GM19324 (cell line): ENCODE measurements around the gene SPINDOC.
"Not testable (repeated sequence)": the region's sequence is repeated elsewhere in the genome, so short reads cannot be mapped to it uniquely, and the experiment has no call there.

ENCODE experiments used
- ATAC-seq: cut with Tn5 transposase; IDR thresholded peaks from one replicate; pipeline ENCODE4 v1.9.1; 2021; ENCODE audit warnings: mild to moderate bottlenecking, moderate library complexity; ENCODE audit not compliant: unreplicated experiment, low FRiP score

SPINDOC gene

DNA sequence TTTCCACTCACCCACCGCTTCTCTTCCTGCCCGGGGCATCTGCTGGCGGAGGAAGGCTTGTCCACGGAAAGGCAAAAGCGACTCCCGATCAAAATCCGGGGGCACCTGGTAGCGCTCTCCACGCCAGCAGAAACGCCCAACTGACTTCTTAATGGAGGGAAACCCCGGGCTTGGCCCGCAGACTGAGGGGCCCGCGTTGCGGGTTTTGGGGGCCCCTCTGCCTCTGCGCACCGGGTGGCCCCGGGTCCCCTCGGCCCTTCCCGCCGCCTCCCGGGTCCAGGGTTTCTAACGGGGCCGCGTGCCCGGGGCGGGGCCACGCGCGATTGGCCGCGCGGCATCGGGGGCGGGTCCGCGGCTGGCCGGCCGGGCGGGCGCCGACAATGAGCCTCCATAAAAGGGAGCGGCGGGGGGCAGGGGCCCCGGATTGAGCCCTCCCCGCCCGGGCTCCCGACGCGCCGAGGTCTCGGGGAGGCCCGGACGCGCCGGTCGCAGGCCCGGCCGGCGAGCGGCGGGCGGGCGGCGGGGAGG, at the start of gene SPINDOC:
SPINDOC (plus strand) TSS at position 422 of the 528 bp plus-strand sequence. CDS start 231 bp downstream, outside the sequence.
- peak; percentile 76 for ATAC-seq

GRCh38 chr11:63763496-63764339, 49.5 kb upstream of the SPINDOC start:
- ATAC-seq, result no peak

- ATAC-seq, result no peak
Observed at GRCh38 chr11:63764340-63764678, 48.9 kb upstream of the SPINDOC start.

DNA sequence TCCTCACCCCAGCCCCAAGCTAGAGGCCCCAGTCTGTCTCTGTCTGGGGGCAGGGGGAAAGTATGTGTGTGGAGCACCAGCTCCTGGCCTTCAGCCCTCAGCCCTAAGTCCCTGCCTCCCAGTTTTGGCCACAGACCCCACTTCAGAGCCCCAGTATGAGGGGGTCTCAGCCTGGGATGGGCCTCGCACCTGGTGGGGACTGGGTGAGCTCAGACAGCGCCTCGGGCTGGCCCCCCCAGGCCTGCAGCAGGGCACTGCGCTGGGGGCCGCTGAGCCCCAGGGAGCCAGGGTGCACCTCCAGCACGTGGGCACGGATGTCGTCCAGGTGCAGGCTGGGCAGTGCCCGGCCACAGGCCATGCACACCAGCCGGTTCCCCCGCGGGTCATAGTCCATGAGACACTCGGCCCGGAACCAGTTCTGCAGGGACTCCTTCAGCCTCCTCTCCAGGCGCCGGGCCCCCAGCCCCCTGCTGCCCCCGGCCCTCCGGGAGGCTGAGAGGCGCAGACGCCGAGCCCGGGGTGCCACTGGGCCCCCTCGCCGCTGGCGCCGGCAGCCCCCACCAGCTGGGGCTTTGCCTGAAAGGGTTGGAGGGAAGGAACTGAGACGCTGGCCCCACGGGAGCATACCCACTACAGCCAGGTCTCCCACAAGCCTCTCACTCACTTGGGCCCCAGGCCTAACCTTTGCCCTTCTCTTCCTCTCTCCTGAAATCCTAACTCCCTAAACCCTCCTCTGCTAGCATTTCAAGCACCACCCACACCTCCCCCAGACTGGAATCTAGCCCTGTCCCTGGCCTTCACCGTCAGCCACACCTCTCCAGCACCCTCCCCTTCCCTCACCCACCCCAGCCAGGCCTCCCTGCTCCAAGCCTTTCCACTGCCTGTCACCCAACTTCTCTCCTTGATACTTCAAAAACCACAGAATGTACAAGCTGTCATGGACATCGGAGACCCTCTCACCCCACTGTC, 48.3 kb upstream of the SPINDOC start:
- no peak for ATAC-seq

- ATAC-seq, result no peak
Observed at GRCh38 chr11:63765688-63766241, 47.5 kb upstream of the SPINDOC start.

GRCh38 chr11:63766531-63767235, 46.6 kb upstream of the SPINDOC start:
- no peak for ATAC-seq

GRCh38 chr11:63767267-63767564, 46.0 kb upstream of the SPINDOC start:
- ATAC-seq, result no peak

DNA sequence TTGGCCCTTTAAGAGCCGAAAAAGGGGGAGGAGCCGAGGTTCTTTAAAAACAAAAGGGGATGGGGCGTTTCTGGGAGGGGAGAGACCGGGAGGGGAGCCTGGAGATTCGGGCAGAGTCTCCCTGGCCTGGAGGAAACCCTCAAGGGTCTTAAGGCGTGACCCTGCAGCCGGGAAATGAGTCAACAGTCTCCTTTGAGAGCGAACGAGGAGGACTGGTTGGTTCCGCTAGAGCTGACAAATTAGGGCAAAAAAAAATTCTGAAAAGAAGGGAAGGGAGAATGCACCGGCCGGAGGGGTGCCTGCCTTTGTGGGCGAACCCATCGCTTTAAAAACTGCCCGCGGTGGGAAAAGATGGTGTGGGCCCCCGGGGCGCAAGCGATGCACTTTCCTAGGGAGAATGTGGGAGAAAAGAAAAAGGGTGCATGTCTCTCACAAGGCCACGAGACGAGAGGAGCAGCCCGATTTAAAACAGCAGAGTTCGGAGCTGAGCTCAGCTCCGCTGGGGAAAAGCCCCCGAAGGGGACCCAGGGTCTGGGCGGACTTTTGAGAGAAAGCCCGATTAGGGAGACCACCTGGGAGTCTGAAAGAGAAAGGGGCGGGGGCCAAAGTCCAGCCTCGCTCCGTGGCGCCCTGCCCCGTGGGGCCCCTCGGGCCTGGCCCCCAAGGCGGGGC, 45.6 kb upstream of the SPINDOC start:
- no peak for ATAC-seq

DNA sequence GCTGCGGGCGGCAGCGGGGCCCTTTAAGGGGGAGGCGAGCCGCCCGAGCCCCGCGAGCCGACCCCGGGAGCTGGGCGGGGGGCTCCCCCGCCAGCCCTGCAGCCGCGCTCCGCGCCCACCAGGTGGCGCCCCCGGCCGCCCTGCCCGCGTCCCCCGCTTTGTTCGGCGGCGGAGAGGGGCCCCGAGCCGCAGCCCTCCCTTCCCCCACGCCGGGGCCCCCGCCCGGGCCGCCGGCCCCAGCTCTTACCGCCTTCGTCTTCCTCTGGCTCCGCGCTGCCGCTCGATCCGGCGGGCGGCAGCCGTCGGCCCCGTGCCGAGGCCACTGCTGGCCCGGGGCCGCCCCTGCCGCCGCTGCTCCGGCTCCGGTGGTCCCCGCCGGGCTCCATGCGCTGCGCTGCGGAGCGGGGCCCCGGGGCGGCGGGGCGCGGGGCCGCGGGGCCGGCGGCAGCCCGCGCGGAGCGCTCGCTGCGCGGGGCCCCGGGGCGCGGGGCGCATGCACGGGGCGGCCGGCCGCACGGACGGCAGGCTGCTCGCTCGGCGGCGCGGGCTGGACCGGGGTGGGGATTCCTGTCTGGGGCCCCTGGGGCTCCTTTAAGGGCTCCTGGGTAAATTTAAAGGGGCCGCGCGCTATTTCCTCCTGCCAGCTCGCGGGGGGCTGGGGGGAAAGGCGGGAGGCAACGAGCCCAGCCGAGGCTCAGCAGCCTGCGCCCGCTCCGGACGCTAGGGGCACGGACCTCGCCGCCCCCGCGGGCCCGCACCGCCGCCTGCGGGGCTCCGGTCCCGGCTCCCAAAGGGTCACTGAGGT, 44.8 kb upstream of the SPINDOC start, which contains the start of gene ZFTA:
ZFTA (minus strand) TSS at position 539 of the 805 bp plus-strand sequence; CDS start at position 386, 153 bp downstream.
- peak; percentile 60 for ATAC-seq

DNA sequence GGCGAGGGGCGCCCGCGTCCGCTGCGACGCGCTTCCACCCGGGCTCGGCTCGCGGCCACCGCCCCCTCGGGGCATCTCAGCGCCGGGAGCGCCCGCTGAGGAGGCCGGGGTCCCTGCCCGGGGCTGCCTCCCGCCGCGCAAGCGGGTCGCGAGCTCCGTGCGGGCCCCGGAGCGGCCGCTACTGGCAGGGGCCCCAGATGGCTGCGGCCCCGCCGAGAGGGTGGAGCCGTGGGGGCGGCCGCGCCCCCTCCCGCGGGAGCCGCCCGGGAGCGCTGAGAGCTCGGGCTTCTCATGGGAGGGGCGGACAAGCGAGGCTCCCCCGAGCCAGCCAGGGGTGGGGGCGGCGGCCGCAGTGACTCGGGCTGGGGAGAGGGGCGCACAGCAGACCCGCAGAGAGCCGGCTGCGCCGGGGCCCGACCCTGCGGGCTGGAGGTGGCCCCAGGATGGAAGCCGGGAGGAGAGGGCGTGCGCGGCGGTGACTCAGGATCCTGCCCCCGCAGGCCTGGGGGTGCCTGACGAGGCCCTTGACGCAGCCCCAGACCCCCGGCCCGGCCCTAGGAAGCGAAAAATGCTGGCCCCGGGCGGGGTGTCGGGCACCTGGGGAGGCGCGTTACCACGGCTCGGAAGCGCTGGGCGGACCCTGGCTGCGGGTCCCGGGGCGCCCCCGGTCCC, 44.1 kb upstream of the SPINDOC start:
- ATAC-seq, result peak; percentile 16

GRCh38 chr11:63769714-63770455, 43.4 kb upstream of the SPINDOC start:
- ATAC-seq, result no peak

- ATAC-seq, result no peak
Observed at GRCh38 chr11:63770763-63771162, 42.5 kb upstream of the SPINDOC start.

DNA sequence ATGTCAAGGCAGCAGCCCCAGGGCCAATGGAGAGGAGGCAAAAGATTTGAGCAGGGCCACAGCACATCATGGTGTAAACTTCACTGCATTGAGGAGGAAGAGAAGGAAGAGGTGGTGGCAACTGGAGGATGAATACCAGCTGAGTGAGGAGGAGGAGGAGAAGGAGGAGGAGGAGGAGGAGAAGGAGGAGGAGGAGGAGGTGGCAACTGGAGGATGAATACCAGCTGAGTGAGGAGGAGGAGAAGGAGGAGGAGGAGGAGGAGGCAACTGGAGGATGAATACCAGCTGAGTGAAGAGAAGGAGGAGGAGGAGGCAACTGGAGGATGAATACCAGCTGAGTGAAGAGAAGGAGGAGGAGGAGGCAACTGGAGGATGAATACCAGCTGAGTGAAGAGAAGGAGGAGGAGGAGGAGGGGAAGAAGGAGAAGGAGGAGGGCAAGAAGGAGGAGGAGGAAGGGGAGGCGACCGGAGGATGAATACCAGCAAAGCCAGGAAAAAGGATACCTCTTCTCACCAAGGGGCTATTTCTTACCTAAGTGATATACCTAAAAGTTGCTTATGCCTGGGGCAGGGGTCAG, 41.4 kb upstream of the SPINDOC start:
- not testable (repeated sequence) for ATAC-seq

- ATAC-seq, result no peak
Observed at GRCh38 chr11:63775191-63775590, 38.1 kb upstream of the SPINDOC start.

DNA sequence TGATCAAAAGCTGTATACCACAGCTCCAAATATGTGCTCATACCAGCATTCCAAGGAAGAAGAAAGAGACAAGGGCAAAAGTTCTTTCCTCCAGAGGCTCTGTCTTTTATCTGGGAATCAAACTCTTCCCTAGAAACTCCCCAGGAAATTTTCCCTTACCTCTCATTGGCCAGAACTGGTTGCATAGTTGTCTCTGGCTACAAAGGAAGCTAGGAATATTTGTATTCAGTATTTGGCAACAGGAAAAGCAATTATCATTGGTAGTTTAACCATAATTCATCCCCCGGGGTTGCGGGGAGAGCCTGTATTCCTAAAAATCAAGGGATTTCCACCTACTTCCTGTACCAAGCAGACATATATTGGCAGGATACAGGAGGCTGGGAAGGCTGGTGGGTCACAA, 34.2 kb upstream of the SPINDOC start:
- no peak for ATAC-seq

- ATAC-seq, result no peak
Observed at GRCh38 chr11:63782749-63783148, 30.5 kb upstream of the SPINDOC start.

GRCh38 chr11:63783925-63784592, 29.2 kb upstream of the SPINDOC start:
- ATAC-seq, result no peak
